Neural cell (in vitro differentiated cells): ENCODE measurements around the gene PLA2G6. TPM values are rescaled to one million over a fixed set of nuclear protein-coding genes. Genes with fewer than 3 reads are reported as not detected.

Experiments used
- H2AFZ ChIP-seq: fragments of 200-600, 300-800 bp; sonication (generic), shearing (Covaris generic); 2 replicates; pipeline ENCODE4 v1.6.0; 2014; ENCODE audit warnings: low read depth, mild to moderate bottlenecking, antibody characterized with exemption, low read length, moderate library complexity
- H3F3A ChIP-seq: fragments of 200-600 bp; shearing (Covaris generic); 2 replicates; pipeline ENCODE4 v1.6.1; 2016; ENCODE audit warnings: mild to moderate bottlenecking, moderate library complexity, mixed read lengths, antibody characterized with exemption, low read length; ENCODE audit not compliant: insufficient read depth, poor library complexity, severe bottlenecking
- H3K27ac ChIP-seq: fragments of 200-600, 300-800 bp; sonication (generic), shearing (Covaris generic); 2 replicates; pipeline ENCODE4 v1.5.1; 2014; ENCODE audit warnings: mild to moderate bottlenecking, low read length, moderate library complexity
- H3K27me3 ChIP-seq: fragments of 300-800, 200-600 bp; sonication (generic), shearing (Covaris generic); 2 replicates; pipeline ENCODE4 v1.6.0; 2014; ENCODE audit warnings: mild to moderate bottlenecking, low read depth, low read length, moderate library complexity; ENCODE audit not compliant: insufficient read depth
- H3K36me3 ChIP-seq: fragments of 300-800, 200-600 bp; sonication (generic), shearing (Covaris generic); 2 replicates; pipeline ENCODE4 v1.5.1; 2014; ENCODE audit warnings: mild to moderate bottlenecking, antibody characterized with exemption, low read length, moderate library complexity; ENCODE audit not compliant: insufficient read depth
- H3K4me2 ChIP-seq: fragments of 300-800, 200-600 bp; sonication (generic), shearing (Covaris generic); 2 replicates; pipeline ENCODE4 v1.6.0; 2014; ENCODE audit warnings: mild to moderate bottlenecking, low read length
- H3K4me3 ChIP-seq: fragments of 300-800, 200-600 bp; sonication (generic), shearing (Covaris generic); 2 replicates; pipeline ENCODE4 v1.5.1; 2014; ENCODE audit warnings: mild to moderate bottlenecking, low read length, moderate library complexity
- H3K79me2 ChIP-seq: fragments of 200-600 bp; shearing (Covaris generic); replicated peaks from 2 replicates; pipeline ENCODE4 v1.6.0; 2014; ENCODE audit warnings: mild to moderate bottlenecking, low read length, moderate library complexity; ENCODE audit not compliant: insufficient read depth
- H3K9ac ChIP-seq: fragments of 300-800, 200-600 bp; sonication (generic), shearing (Covaris generic); 2 replicates; pipeline ENCODE4 v1.6.1; 2016; ENCODE audit warnings: mild to moderate bottlenecking, low read length, mixed read lengths
- H3K9me2 ChIP-seq: fragments of 200-600 bp; shearing (Covaris generic); 2 replicates; pipeline ENCODE4 v1.6.1; 2016; ENCODE audit warnings: mild to moderate bottlenecking, low read length, mixed read lengths; ENCODE audit not compliant: insufficient read depth
- H3K9me3 ChIP-seq: fragments of 200-600, 300-800 bp; sonication (generic), shearing (Covaris generic); 2 replicates; pipeline ENCODE4 v1.6.1; 2016; ENCODE audit warnings: mild to moderate bottlenecking, mixed run types, low read length, moderate library complexity, mixed read lengths
- H4K20me1 ChIP-seq: fragments of 200-600 bp; shearing (Covaris generic); 2 replicates; pipeline ENCODE4 v1.6.1; 2016; ENCODE audit warnings: mild to moderate bottlenecking, mixed run types; ENCODE audit not compliant: insufficient read depth
- CTCF ChIP-seq: fragments of 450-650 bp; IDR thresholded peaks from 2 replicates; pipeline ENCODE4 v1.5.1; 2014; ENCODE audit warnings: antibody characterized with exemption, mild to moderate bottlenecking, moderate library complexity; ENCODE audit not compliant: poor library complexity, severe bottlenecking
- EP300 ChIP-seq: fragments of 450-650 bp; conservative IDR thresholded peaks from 2 replicates; pipeline ENCODE4 v1.6.1; 2014; ENCODE audit warnings: antibody characterized with exemption, mild to moderate bottlenecking, moderate library complexity; ENCODE audit not compliant: poor library complexity, severe bottlenecking
- MXI1 ChIP-seq: fragments of 450-650 bp; conservative IDR thresholded peaks from 2 replicates; pipeline ENCODE4 v1.6.1; 2014; ENCODE audit warnings: antibody characterized with exemption, mild to moderate bottlenecking; ENCODE audit not compliant: poor library complexity, severe bottlenecking
- RAD21 ChIP-seq: fragments of 450-650 bp; conservative IDR thresholded peaks from 2 replicates; pipeline ENCODE4 v1.6.1; 2014; ENCODE audit warnings: antibody characterized with exemption, mild to moderate bottlenecking, moderate library complexity
- REST ChIP-seq: IDR thresholded peaks from 2 replicates; pipeline ENCODE4 v1.6.1; 2012; ENCODE audit warnings: borderline replicate concordance
- SMC3 ChIP-seq: fragments of 450-650 bp; conservative IDR thresholded peaks from 2 replicates; pipeline ENCODE4 v1.6.1; 2014; ENCODE audit warnings: antibody characterized with exemption, mild to moderate bottlenecking, moderate library complexity; ENCODE audit not compliant: poor library complexity
- TAF1 ChIP-seq: IDR thresholded peaks from 2 replicates; pipeline ENCODE4 v1.6.1; 2012; ENCODE audit warnings: low read depth
- polyA plus RNA-seq: library from polyadenylated mRNA; depleted of rRNA; stranded (reverse); fragments of >200 nt; gene quantifications from 2 replicates; pipeline ENCODE4 v1.2.3, GENCODE V29; 2014

Gene PLA2G6
- polyA plus RNA-seq, 1 donor from 2014 or later, result 18.5 TPM

DNA sequence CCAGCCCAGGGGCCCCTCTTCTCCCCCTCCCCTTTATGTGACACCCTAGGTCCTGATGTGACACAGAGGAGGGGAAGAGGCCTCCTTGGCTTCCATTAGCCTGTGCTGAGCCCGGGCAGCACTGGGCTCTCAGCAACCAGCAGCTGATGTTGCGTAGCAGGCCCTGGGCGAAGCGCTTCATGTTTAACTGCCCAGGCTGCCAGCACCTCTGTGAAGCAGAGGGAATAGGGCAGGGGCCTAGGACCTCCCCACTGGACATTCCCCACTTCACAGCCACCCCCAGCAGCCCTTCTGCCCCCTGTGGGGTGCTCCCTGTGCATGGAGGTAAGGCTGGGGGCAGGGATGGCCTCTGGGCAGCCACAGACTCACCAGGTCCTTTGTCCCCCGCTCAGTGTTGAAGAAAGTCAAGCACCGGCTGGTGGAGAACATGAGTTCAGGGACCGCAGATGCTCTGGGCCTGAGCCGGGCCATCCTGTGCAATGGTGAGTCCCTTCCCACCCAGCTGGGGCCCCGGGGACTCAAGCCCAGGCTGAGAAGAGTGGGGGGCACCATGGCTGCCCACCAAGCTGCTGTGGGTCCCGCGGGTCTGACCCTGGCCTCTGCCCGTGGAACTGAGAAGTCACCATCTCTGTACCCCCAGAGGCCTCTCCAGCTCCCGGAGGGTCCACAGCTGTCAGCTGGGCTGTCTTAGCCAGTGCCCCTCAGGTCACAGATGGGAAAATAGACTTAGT is 112.8 kb downstream of the PLA2G6 start (continued):
- TF ChIP-seq EP300 (no peak), TAF1 (no peak), MXI1 (no peak), RAD21 (no peak)

GRCh38 chr22:38067761-38068360 is 113.8 kb downstream of the PLA2G6 start:
- Histone ChIP-seq H3K36me3 (no peaks in the 10 kb centered on the region), H3K27me3 (no peaks in the 10 kb centered on the region), H3K9me2 (no peaks in the 10 kb centered on the region), H3K4me3 (no peak overlapping the region), H2AFZ (no peak overlapping the region), H3K79me2 (no peaks in the 10 kb centered on the region), H3K9me3 (no peaks in the 10 kb centered on the region), H4K20me1 (no peaks in the 10 kb centered on the region), H3K4me2 (no peak overlapping the region), H3K9ac (no peak overlapping the region), H3K27ac (no peak overlapping the region), H3F3A (no peaks in the 10 kb centered on the region)
- TF ChIP-seq REST, result no peak
- TF ChIP-seq MXI1, result no peak
- no peak for TF ChIP-seq SMC3
- no peak for TF ChIP-seq RAD21

- Histone ChIP-seq H3K79me2 (no peaks in the 10 kb centered on the region), H2AFZ (no peak overlapping the region), H3K36me3 (no peaks in the 10 kb centered on the region), H3K9me3 (no peaks in the 10 kb centered on the region), H3F3A (no peaks in the 10 kb centered on the region), H3K4me3 (no peak overlapping the region), H3K4me2 (no peak overlapping the region), H3K9me2 (no peaks in the 10 kb centered on the region), H4K20me1 (no peaks in the 10 kb centered on the region), H3K27me3 (no peaks in the 10 kb centered on the region), H3K27ac (no peak overlapping the region), H3K9ac (no peak overlapping the region)
- no peak for TF ChIP-seq CTCF
Measured at GRCh38 chr22:38067028-38067415, 114.6 kb downstream of the PLA2G6 start.
